ENCODE data around the gene SZT2.

- TF ChIP-seq ZNF619 (CRISPR knock-in tag; IDR thresholded peaks at IDR 0.05) = no peak
- TF ChIP-seq NCOR1 (IDR thresholded peaks at IDR 0.05; ENCODE audit: borderline replicate concordance, low read length) = no peak
- TF ChIP-seq EZH2 (conservative IDR thresholded peaks at IDR 0.05; ENCODE audit: low read depth, low read length) = no peak
- no peak for TF ChIP-seq ZFY (CRISPR knock-in tag; IDR thresholded peaks at IDR 0.05)
- TF ChIP-seq ZNF143 (CRISPR knock-in tag; IDR thresholded peaks at IDR 0.05) = no peak
- TF ChIP-seq MAFF (IDR thresholded peaks at IDR 0.05; ENCODE audit: low read depth, low read length) = no peak
- TF ChIP-seq ZNF776 (CRISPR knock-in tag; IDR thresholded peaks at IDR 0.05) = no peak
- TF ChIP-seq, protein P1, sequence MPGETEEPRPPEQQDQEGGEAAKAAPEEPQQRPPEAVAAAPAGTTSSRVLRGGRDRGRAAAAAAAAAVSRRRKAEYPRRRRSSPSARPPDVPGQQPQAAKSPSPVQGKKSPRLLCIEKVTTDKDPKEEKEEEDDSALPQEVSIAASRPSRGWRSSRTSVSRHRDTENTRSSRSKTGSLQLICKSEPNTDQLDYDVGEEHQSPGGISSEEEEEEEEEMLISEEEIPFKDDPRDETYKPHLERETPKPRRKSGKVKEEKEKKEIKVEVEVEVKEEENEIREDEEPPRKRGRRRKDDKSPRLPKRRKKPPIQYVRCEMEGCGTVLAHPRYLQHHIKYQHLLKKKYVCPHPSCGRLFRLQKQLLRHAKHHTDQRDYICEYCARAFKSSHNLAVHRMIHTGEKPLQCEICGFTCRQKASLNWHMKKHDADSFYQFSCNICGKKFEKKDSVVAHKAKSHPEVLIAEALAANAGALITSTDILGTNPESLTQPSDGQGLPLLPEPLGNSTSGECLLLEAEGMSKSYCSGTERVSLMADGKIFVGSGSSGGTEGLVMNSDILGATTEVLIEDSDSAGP (CRISPR knock-in tag; IDR thresholded peaks at IDR 0.05; ENCODE audit: borderline replicate concordance) = no peak
- TF ChIP-seq ZNF562 (CRISPR knock-in tag; IDR thresholded peaks at IDR 0.05; ENCODE audit: borderline replicate concordance) = no peak
- no peak for TF ChIP-seq PATZ1 (CRISPR knock-in tag; IDR thresholded peaks at IDR 0.05)
- TF ChIP-seq, protein P2, sequence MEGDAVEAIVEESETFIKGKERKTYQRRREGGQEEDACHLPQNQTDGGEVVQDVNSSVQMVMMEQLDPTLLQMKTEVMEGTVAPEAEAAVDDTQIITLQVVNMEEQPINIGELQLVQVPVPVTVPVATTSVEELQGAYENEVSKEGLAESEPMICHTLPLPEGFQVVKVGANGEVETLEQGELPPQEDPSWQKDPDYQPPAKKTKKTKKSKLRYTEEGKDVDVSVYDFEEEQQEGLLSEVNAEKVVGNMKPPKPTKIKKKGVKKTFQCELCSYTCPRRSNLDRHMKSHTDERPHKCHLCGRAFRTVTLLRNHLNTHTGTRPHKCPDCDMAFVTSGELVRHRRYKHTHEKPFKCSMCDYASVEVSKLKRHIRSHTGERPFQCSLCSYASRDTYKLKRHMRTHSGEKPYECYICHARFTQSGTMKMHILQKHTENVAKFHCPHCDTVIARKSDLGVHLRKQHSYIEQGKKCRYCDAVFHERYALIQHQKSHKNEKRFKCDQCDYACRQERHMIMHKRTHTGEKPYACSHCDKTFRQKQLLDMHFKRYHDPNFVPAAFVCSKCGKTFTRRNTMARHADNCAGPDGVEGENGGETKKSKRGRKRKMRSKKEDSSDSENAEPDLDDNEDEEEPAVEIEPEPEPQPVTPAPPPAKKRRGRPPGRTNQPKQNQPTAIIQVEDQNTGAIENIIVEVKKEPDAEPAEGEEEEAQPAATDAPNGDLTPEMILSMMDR (CRISPR knock-in tag; IDR thresholded peaks at IDR 0.05) = no peak
- no peak for TF ChIP-seq ELF4 (CRISPR knock-in tag; IDR thresholded peaks at IDR 0.05; ENCODE audit: borderline replicate concordance)
- no peak for TF ChIP-seq PBX3 (CRISPR knock-in tag; IDR thresholded peaks at IDR 0.05; ENCODE audit: borderline replicate concordance)
- TF ChIP-seq ZKSCAN1 (IDR thresholded peaks at IDR 0.05; ENCODE audit: low read length) = no peak
Observed at GRCh38 chr1:43452789-43453441, 63.2 kb downstream of the SZT2 start.
